NT2/D1 (cell line): ENCODE measurements around the gene IMPDH1.

Experiments
- DNase-seq: peaks from one replicate; pipeline ENCODE4 v3.0.0-alpha.2; 2011; ENCODE audit warnings: low read depth, low spot score
- H3K27me3 ChIP-seq: 2 replicates; pipeline ENCODE4 v1.6.0; 2011; ENCODE audit warnings: mild to moderate bottlenecking; ENCODE audit not compliant: insufficient read length, insufficient read depth
- H3K36me3 ChIP-seq: 2 replicates; pipeline ENCODE4 v1.6.1; 2011; ENCODE audit warnings: mild to moderate bottlenecking, low read length, mixed read lengths; ENCODE audit not compliant: insufficient read depth, insufficient read length
- H3K4me1 ChIP-seq: 2 replicates; pipeline ENCODE4 v1.5.1; 2011; ENCODE audit not compliant: insufficient read depth, insufficient read length
- H3K4me3 ChIP-seq: 2 replicates; pipeline ENCODE4 v1.5.1; 2011; ENCODE audit warnings: low read depth; ENCODE audit not compliant: insufficient read length
- H3K9ac ChIP-seq: 2 replicates; pipeline ENCODE4 v1.6.0; 2011; ENCODE audit warnings: low read depth; ENCODE audit not compliant: insufficient read length
- H3K9me3 ChIP-seq: 2 replicates; pipeline ENCODE4 v1.5.1; 2011; ENCODE audit warnings: mild to moderate bottlenecking, low read length; ENCODE audit not compliant: insufficient read depth
- SUZ12 ChIP-seq: IDR thresholded peaks from 2 replicates; pipeline ENCODE4 v1.6.1; 2011; ENCODE audit not compliant: insufficient read length, insufficient read depth; ENCODE audit errors: extremely low read depth
- YY1 ChIP-seq: IDR thresholded peaks from 2 replicates; pipeline ENCODE4 v1.6.1; 2011; ENCODE audit not compliant: insufficient read length, insufficient read depth
- ZNF274 ChIP-seq: IDR thresholded peaks from 2 replicates; pipeline ENCODE4 v1.6.1; 2011; ENCODE audit warnings: mild to moderate bottlenecking, low read depth, low read length

The IMPDH1 gene

DNA sequence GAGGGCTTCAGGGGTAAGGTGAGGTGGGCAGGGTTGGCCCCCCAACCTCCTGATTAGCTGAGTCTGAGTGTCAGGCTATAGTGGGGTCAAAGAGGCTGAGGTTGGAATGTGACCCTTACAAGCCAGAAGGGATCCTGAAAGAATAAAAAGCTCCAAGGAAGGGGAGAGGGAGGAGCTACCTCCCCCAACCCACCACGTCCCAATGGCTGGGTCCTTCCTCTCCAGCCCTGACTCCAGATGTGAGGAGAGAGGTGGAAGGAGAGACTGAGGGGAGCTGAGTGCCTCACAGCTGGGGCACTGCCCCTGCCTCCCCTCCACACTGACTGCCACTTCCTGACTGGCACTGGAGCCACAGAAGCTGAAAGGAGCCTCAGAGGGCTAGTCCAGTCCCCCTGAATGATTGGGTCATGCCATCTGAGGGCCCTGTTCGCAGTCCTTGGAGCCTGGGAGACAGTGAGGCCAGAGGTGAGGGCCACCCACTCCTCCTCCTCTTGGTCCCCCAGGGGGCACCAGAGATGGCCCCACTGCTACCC, 20.6 kb downstream of the IMPDH1 start:
- Histone ChIP-seq H3K27me3 (no peaks in the 10 kb centered on the region), H3K4me3 (no peak overlapping the region), H3K36me3 (peaks cover 23% of the 10 kb centered on the region), H3K4me1 (peaks cover 17% of the 10 kb centered on the region), H3K9me3 (no peaks in the 10 kb centered on the region), H3K9ac (no peak overlapping the region)
- TF ChIP-seq ZNF274, result no peak
- TF ChIP-seq YY1, result no peak
- TF ChIP-seq SUZ12, result no peak
- no peak for DNase-seq

DNA sequence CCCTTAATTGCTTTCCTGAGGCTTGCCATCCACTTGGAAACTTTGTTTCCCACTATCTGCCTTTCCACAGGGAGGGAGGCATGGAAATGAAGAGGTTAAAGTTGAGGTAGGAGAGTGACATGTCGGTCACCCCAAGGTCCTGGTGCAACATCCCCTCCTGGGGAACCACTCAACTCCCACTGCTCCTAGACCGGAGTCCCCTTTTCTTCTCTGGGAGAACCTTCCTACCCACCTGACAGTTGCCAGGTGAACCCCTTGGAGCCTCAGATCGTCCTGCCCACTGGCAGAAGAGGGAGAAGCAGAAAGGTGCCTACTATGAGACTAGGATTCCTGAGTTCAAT, 21.7 kb downstream of the IMPDH1 start:
- Histone ChIP-seq H3K4me1 (peaks cover 19% of the 10 kb centered on the region), H3K9me3 (no peaks in the 10 kb centered on the region), H3K27me3 (no peaks in the 10 kb centered on the region), H3K36me3 (peaks cover 17% of the 10 kb centered on the region), H3K4me3 (no peak overlapping the region), H3K9ac (no peak overlapping the region)
- DNase-seq, result no peak
- TF ChIP-seq YY1 (no peak), ZNF274 (no peak), SUZ12 (no peak)

- DNase-seq, result peak; percentile 87
- TF ChIP-seq ZNF274 (no peak), SUZ12 (no peak), YY1 (no peak)
- H3K4me1 ChIP-seq, result peaks cover 19% of the 10 kb centered on the region
- H3K36me3 ChIP-seq, result peaks cover 12% of the 10 kb centered on the region
- H3K27me3 ChIP-seq, result no peaks in the 10 kb centered on the region
- no peaks in the 10 kb centered on the region for H3K9me3 ChIP-seq
- H3K9ac ChIP-seq, result no peak overlapping the region
- no peak overlapping the region for H3K4me3 ChIP-seq
Measured at GRCh38 chr7:128387216-128388144, 22.3 kb downstream of the IMPDH1 start.

DNA sequence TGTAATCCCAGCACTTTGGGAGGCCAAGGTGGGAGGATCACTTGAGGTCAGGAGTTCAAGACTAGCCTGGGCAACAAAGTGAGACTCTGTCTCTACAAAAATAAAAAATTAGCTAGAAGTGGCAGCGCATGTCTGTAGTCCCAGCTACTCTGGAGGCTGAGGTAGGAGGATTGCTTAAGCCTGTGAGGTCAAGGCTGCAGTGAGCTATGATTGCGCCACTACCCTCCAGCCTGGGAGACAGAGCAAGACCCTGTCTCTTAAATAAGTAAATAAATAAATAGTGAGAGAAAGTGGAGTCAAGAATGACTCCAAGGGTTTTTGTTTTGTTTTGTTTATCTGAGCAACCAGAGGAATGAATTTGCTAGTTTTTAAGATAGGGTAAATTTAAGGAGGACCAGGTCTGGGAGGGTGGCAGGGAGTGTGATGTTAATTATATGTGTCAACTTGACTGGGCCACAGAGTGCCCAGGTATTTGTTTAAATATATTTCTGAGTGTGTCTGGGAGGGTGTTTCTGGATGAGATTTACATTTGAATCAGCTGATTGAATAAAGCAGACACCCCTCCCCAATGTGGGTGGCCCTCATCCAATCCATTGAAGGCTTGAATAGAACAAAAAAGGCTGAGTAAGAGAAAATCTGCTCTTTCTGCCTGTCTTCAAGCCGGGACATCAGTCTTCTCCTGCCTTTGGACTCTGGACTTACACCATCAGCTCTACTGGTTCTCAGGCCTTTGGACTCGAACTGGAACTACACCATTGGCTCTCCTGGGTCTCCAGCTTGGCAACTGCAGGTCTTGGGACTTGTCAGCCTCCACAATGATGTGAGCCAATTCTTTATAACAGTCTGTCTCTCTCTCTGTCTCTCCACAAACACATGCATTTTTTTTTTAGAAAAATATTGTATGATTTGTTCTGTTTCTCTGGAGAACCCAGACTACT, 23.5 kb downstream of the IMPDH1 start:
- no peak for TF ChIP-seq YY1
- no peak for TF ChIP-seq ZNF274
- H3K9ac ChIP-seq, result no peak overlapping the region
- peaks cover 24% of the 10 kb centered on the region for H3K4me1 ChIP-seq
- H3K36me3 ChIP-seq, result peaks cover 2% of the 10 kb centered on the region
- no peaks in the 10 kb centered on the region for H3K9me3 ChIP-seq
- H3K27me3 ChIP-seq, result no peaks in the 10 kb centered on the region
- no peak overlapping the region for H3K4me3 ChIP-seq
- no peak for DNase-seq

- no peaks in the 10 kb centered on the region for H3K36me3 ChIP-seq
- no peak for DNase-seq
- H3K27me3 ChIP-seq, result no peaks in the 10 kb centered on the region
- no peaks in the 10 kb centered on the region for H3K9me3 ChIP-seq
- H3K9ac ChIP-seq, result no peak overlapping the region
- TF ChIP-seq SUZ12 (no peak), ZNF274 (no peak), YY1 (no peak)
- no peak overlapping the region for H3K4me3 ChIP-seq
- H3K4me1 ChIP-seq, result peaks cover 26% of the 10 kb centered on the region
Measured at GRCh38 chr7:128384726-128385125, 25.1 kb downstream of the IMPDH1 start.

GRCh38 chr7:128383776-128384175, 26.0 kb downstream of the IMPDH1 start:
- Histone ChIP-seq H3K27me3 (no peaks in the 10 kb centered on the region), H3K4me1 (peaks cover 19% of the 10 kb centered on the region), H3K4me3 (no peak overlapping the region), H3K36me3 (no peaks in the 10 kb centered on the region), H3K9me3 (no peaks in the 10 kb centered on the region), H3K9ac (no peak overlapping the region)
- DNase-seq, result no peak
- TF ChIP-seq SUZ12 (no peak), YY1 (no peak), ZNF274 (no peak)

DNA sequence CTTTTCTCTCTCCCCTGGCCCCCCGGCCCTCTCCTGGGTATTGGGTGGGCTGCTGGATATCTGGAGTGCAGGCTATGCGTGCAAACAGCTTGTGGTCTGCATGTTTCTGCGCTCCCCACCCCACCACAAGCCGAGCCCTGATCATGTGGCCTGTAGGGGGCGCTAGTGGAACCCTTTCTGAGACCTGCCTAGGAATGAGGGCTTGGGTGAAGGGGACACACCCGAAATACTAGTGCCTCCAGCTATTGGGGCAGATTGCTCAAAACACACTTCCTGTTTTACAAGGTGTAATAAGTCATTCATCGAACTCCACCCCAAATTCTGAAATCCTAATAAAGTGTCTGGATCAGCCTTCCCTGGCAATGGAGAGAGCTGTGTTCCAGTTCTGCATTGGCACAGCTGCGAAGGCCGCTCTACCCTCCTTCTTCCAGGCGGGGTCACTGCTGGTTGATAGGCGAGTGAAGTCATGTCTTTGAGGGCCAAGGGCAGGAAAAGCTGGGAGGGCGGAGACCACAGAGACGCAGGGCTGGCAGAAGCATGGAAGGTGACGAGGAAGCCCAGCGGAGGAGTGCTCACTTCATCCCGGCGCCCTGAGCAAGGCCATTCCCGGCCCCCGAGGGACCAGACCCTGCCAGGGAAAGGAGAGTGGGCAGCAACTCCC, 28.5 kb downstream of the IMPDH1 start:
- TF ChIP-seq ZNF274 (no peak), YY1 (no peak), SUZ12 (no peak)
- H3K36me3 ChIP-seq, result no peaks in the 10 kb centered on the region
- no peak overlapping the region for H3K4me3 ChIP-seq
- H3K27me3 ChIP-seq, result no peaks in the 10 kb centered on the region
- peaks cover 13% of the 10 kb centered on the region for H3K4me1 ChIP-seq
- H3K9me3 ChIP-seq, result no peaks in the 10 kb centered on the region
- no peak for DNase-seq
- H3K9ac ChIP-seq, result no peak overlapping the region
